ENCODE results near the gene NADSYN1. TPM values are rescaled to one million over a fixed set of nuclear protein-coding genes. Genes with fewer than 3 reads are reported as not detected.

The NADSYN1 gene
- total and polyA plus RNA-seq, 2 of the 13 experiments (the other 11 are each of a cell fraction or from before 2014, with no cell fraction given): 35.7 to 51.5 TPM

GRCh38 chr11:71428861-71429435 is 24.1 kb upstream of the NADSYN1 start:
- Histone ChIP-seq H3K27me3 (ENCODE audit: control insufficient read depth in 1 of 2, insufficient read depth in 2 of 2, low read length in 2 of 2) (peaks cover 1 to 3% of the 10 kb centered on the region in 2 experiments; a peak in 2 of 5 replicates), H3K9ac (ENCODE audit: insufficient read depth, low read depth, low read length) (no peak overlapping the region), H3K4me1 (ENCODE audit: insufficient read depth, low read length) (peaks cover 47% of the 10 kb centered on the region), H3K79me2 (ENCODE audit: insufficient read depth, low read length) (no peaks in the 10 kb centered on the region), H4K20me1 (ENCODE audit: insufficient read depth, low read length) (no peaks in the 10 kb centered on the region), H2AFZ (ENCODE audit: low read length) (no peak overlapping the region), H3K4me2 (ENCODE audit: low read depth, low read length) (peak overlapping the region; percentile 49), H3K4me3 (replicated peaks in 1 of 3; ENCODE audit: insufficient read depth in 1 of 3, low read depth in 2 of 3, low read length in 3 of 3) (no peak overlapping the region; a peak in 1 of 6 replicates), H3K9me3 (ENCODE audit: low read length) (no peaks in the 10 kb centered on the region), H3K27ac (ENCODE audit: extremely low read length, insufficient read depth, low read length) (no peak overlapping the region), H3K36me3 (replicated peaks in 1 of 2; ENCODE audit: control insufficient read depth in 1 of 2, insufficient read depth in 2 of 2, low read length in 2 of 2) (no peaks in the 10 kb centered on the region)
- in situ Hi-C loops (cut with HindIII; ENCODE audit: extremely low pct_ligation_motif_present, low pct_unique_long_range_greater_than_20kb): no loop called here
- FAIRE-seq (no peak), DNase-seq (ENCODE audit: low spot score) (peak; percentile 35), ATAC-seq (peak; percentile 49)
- POLR2A ChIA-PET: no interaction called here
- CTCF ChIA-PET (ENCODE audit: low intra/inter-chr PET ratio, low total read pairs): no interaction called here
- 47% methylated on average over 6 of the region's 7 CpGs for WGBS (ENCODE audit: low lambda C conversion rate)
- no TSS peak for BruUV-seq (replicated peaks)
- intact Hi-C loops (cut with micrococcal nuclease; ENCODE audit: unreplicated experiment): no loop called here
- no peak for TF ChIP-seq ZNF569 (CRISPR knock-in tag; IDR thresholded peaks at IDR 0.05; ENCODE audit: borderline replicate concordance)
- no peak for TF ChIP-seq PHB2 (IDR thresholded peaks at IDR 0.05; ENCODE audit: partially characterized antibody)
- TF ChIP-seq MIER3 (CRISPR knock-in tag; IDR thresholded peaks at IDR 0.05; ENCODE audit: borderline replicate concordance): no peak
- TF ChIP-seq CSRNP1 (CRISPR knock-in tag; IDR thresholded peaks at IDR 0.05): 0 out of 2 replicates have a peak, but pooled peaks have one; percentile 24
- TF ChIP-seq ARID5B (CRISPR knock-in tag; IDR thresholded peaks at IDR 0.05): peak; percentile 38
- TF ChIP-seq ATF1 (CRISPR knock-in tag; IDR thresholded peaks at IDR 0.05): no peak
- no peak for TF ChIP-seq ZNF430 (CRISPR knock-in tag; IDR thresholded peaks at IDR 0.05)
- TF ChIP-seq ZNF770 (CRISPR knock-in tag; IDR thresholded peaks at IDR 0.05): peak; percentile 81
- TF ChIP-seq MAX (IDR thresholded peaks at IDR 0.05): 0 out of 2 replicates have a peak, but pooled peaks have one; percentile 18
- 0 out of 2 replicates have a peak, but pooled peaks have one; percentile 22 for TF ChIP-seq ERF (CRISPR knock-in tag; IDR thresholded peaks at IDR 0.05)
- TF ChIP-seq ZFP91 (CRISPR knock-in tag; IDR thresholded peaks at IDR 0.05; ENCODE audit: borderline replicate concordance): 0 out of 2 replicates have a peak, but pooled peaks have one; percentile 30
- no peak for TF ChIP-seq FOXA1 (IDR thresholded peaks at IDR 0.05)
- peak; percentile 82 for TF ChIP-seq FOXA1 (CRISPR knock-in tag; IDR thresholded peaks at IDR 0.05)
- TF ChIP-seq ZNF383 (CRISPR knock-in tag; IDR thresholded peaks at IDR 0.05; ENCODE audit: borderline replicate concordance): 0 out of 2 replicates have a peak, but pooled peaks have one; percentile 11
- TF ChIP-seq ZNF607 (CRISPR knock-in tag; IDR thresholded peaks at IDR 0.05; ENCODE audit: borderline replicate concordance): no peak
